Activated naive CD8-positive, alpha-beta T cell (primary cell): ENCODE measurements around the gene MRPS6.

Source experiments
- H3K27ac Mint-ChIP-seq: one replicate; pipeline ENCODE4 v1.8.0; 2021; ENCODE audit warnings: mixed read lengths
- H3K27me3 Mint-ChIP-seq: one replicate; pipeline ENCODE4 v1.8.0; 2021; ENCODE audit warnings: mixed read lengths
- H3K36me3 Mint-ChIP-seq: one replicate; pipeline ENCODE4 v1.8.0; 2021; ENCODE audit warnings: mixed read lengths
- H3K4me1 Mint-ChIP-seq: one replicate; pipeline ENCODE4 v1.8.0; 2021; ENCODE audit warnings: low read depth, mixed read lengths
- H3K4me3 Mint-ChIP-seq: one replicate; pipeline ENCODE4 v1.8.0; 2021; ENCODE audit warnings: mild to moderate bottlenecking, mixed read lengths
- H3K9me3 Mint-ChIP-seq: one replicate; pipeline ENCODE4 v1.8.0; 2021; ENCODE audit warnings: low read depth, mixed read lengths

The MRPS6 gene

DNA sequence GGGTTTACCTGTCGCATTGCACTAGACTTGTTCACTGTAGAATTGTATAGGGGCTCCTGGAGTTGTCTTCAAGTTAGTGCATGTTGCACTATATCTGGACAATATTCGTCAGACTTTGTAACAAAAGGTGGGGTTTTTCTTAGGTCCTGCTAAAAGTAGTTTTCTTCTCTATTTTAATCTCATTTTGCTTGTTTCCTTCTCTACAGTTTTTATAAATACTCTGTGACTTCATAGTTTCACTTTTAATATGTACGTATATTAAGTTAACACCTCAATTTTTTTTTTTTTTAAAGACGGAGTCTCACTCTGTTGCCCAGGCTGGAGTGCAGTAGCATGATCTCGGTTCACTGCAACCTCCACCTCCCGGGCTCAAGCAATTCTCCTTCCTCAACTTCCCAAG is 26.5 kb upstream of the MRPS6 start:
- H3K9me3 Mint-ChIP-seq, result no peaks in the 10 kb centered on the region
- H3K27me3 Mint-ChIP-seq, result no peaks in the 10 kb centered on the region
- H3K4me1 Mint-ChIP-seq, result peaks cover 3% of the 10 kb centered on the region
- no peaks in the 10 kb centered on the region for H3K36me3 Mint-ChIP-seq
- no peak overlapping the region for H3K27ac Mint-ChIP-seq
- no peak overlapping the region for H3K4me3 Mint-ChIP-seq

DNA sequence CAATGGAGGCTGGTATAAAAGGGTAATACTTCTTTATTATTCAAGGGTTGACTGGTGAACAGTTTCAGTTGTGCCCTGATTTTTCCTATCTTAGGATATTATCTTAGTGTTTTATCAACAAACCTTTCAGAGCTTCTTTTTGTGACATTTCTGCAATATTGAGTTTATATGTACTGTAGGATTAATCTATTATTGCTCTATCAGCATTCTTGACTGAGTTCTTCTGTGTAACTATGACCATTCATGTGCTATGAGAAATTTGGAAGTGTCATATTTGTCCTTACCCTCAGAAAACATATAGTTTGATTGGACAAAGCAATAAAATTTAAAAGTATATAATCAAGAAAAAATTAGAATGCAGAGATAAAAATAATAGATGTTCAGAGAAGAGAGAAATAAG is 25.5 kb upstream of the MRPS6 start:
- Mint-ChIP-seq H3K4me1 (peaks cover 3% of the 10 kb centered on the region), H3K9me3 (no peaks in the 10 kb centered on the region), H3K36me3 (no peaks in the 10 kb centered on the region), H3K27ac (no peak overlapping the region), H3K27me3 (no peaks in the 10 kb centered on the region), H3K4me3 (no peak overlapping the region)

DNA sequence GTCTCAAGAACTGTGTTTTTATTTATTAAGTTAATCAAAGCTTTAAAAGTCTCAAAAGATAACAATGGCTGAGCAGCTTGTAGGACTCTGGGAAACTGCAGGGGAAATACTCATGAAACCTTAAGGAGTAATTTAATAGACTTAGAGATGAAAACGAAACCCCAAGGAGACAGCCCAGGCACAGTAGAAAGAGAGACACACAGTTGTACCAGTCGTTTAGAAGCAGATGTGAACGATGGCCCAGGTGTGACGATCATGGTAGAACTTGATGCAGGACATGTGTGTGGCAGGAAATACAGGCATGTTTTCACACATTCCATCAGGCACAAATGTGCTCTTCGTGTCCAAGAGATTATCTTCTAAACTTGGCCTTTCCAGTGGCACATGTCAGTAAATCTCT is 21.2 kb upstream of the MRPS6 start:
- no peaks in the 10 kb centered on the region for H3K27me3 Mint-ChIP-seq
- no peak overlapping the region for H3K27ac Mint-ChIP-seq
- no peak overlapping the region for H3K4me3 Mint-ChIP-seq
- peaks cover 3% of the 10 kb centered on the region for H3K4me1 Mint-ChIP-seq
- no peaks in the 10 kb centered on the region for H3K36me3 Mint-ChIP-seq
- H3K9me3 Mint-ChIP-seq, result no peaks in the 10 kb centered on the region

DNA sequence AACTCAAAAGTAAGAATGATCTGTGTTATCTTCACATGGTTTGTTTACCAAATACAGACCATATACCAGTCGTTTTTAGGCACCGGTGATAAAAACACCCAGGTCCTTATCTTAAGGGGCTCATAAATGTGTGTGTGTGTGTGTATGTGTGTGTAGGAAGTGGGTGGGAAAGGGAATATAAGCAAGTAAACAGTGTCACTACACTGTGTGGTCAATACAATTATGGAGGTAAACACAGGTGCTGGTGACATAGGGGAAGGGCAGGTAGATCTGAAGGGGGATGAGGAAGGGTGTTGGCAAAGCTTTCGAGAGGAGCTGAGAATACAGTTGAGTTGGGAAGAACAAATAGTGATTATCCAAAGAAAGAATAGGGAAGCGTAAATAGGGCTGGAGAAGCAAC is 19.1 kb upstream of the MRPS6 start:
- H3K4me3 Mint-ChIP-seq, result no peak overlapping the region
- no peaks in the 10 kb centered on the region for H3K9me3 Mint-ChIP-seq
- H3K27ac Mint-ChIP-seq, result no peak overlapping the region
- H3K27me3 Mint-ChIP-seq, result no peaks in the 10 kb centered on the region
- no peaks in the 10 kb centered on the region for H3K36me3 Mint-ChIP-seq
- H3K4me1 Mint-ChIP-seq, result peaks cover 3% of the 10 kb centered on the region

DNA sequence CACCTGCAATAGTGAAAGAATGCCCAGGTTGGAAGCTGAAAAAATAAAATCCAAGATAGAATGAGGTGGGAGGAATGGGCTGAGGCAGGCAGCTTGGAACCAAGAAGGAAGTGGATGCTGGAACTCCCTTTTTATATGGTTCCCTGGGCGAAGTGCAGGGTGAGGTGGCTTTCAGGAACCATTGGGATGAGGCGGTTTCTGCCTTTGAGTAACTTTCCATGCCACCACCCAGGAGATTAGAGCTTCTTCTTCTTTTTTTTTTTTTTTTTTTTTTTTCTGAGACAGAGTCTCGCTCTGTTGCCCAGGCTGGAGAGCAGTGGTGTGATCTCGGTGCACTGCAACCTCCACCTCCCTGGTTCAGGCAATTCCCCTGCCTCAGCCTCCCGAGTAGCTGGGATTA is 17.8 kb upstream of the MRPS6 start:
- H3K4me3 Mint-ChIP-seq, result no peak overlapping the region
- H3K27me3 Mint-ChIP-seq, result no peaks in the 10 kb centered on the region
- no peaks in the 10 kb centered on the region for H3K9me3 Mint-ChIP-seq
- no peak overlapping the region for H3K27ac Mint-ChIP-seq
- H3K4me1 Mint-ChIP-seq, result peaks cover 3% of the 10 kb centered on the region
- no peaks in the 10 kb centered on the region for H3K36me3 Mint-ChIP-seq

DNA sequence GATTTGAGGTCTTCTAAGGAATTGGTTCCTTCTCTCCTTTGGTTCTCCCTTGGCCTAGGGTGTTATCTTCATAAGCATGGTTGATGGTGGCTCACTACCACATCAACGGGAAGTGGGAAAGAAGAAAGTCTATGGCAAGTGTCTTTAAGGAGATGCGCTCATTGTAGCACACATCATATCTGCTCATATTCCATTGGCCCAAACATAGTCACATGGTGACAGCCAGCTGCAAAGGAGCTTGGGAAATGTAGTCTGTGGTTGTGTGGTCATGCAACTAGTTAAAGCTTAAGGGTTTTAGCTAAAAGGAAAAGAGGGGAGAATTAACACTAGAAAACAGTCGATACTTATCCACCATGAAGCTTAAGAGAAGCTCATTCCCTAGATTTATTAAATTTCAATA is 11.4 kb upstream of the MRPS6 start:
- Mint-ChIP-seq H3K27ac (no peak overlapping the region), H3K4me1 (no peaks in the 10 kb centered on the region), H3K4me3 (no peak overlapping the region), H3K27me3 (no peaks in the 10 kb centered on the region), H3K9me3 (no peaks in the 10 kb centered on the region), H3K36me3 (no peaks in the 10 kb centered on the region)

DNA sequence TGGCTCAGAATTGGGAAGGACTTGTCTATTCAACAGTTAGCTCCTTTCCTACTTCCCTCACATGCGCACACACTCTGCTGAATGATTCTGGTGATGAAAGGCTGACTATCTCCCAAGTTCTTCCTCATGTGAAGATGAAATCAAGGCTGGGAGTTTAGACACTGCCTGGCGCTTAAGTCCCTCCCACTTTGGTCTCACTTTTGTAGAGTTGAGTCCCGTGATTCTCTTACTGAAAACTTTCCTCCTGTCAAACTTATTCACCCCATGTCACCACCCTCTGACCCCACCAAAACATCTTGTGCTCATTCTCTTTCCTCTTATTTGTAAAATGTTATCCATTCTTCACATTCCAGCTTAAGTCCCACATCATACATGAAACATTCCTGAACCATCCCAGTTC is 8.4 kb upstream of the MRPS6 start:
- Mint-ChIP-seq H3K9me3 (no peaks in the 10 kb centered on the region), H3K27me3 (no peaks in the 10 kb centered on the region), H3K4me1 (no peaks in the 10 kb centered on the region), H3K4me3 (no peak overlapping the region), H3K27ac (no peak overlapping the region), H3K36me3 (no peaks in the 10 kb centered on the region)

DNA sequence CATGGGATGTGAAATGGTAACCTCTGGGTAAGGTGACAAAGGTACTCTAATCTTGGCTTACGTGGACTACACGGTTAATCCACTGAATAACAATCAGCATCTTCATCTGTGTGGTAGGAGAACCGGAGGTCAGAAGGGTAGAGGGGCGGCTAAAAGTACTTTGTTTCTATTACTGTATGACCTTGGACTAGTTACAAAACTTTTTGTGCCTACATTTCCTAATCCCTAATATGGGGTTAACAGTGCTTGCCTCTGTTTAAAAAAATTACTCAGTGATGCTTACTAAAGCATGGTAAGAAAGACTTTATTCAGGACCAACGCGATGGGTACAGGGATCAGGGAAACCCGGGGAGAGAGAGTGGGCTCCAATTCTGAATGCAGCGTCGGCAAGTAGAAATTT is 1.7 kb upstream of the MRPS6 start:
- peaks cover 14% of the 10 kb centered on the region for H3K36me3 Mint-ChIP-seq
- no peaks in the 10 kb centered on the region for H3K27me3 Mint-ChIP-seq
- peaks cover 32% of the 10 kb centered on the region for H3K4me1 Mint-ChIP-seq
- no peaks in the 10 kb centered on the region for H3K9me3 Mint-ChIP-seq
- peak overlapping the region; percentile 91 for H3K27ac Mint-ChIP-seq
- H3K4me3 Mint-ChIP-seq, result peak overlapping the region; percentile 87

DNA sequence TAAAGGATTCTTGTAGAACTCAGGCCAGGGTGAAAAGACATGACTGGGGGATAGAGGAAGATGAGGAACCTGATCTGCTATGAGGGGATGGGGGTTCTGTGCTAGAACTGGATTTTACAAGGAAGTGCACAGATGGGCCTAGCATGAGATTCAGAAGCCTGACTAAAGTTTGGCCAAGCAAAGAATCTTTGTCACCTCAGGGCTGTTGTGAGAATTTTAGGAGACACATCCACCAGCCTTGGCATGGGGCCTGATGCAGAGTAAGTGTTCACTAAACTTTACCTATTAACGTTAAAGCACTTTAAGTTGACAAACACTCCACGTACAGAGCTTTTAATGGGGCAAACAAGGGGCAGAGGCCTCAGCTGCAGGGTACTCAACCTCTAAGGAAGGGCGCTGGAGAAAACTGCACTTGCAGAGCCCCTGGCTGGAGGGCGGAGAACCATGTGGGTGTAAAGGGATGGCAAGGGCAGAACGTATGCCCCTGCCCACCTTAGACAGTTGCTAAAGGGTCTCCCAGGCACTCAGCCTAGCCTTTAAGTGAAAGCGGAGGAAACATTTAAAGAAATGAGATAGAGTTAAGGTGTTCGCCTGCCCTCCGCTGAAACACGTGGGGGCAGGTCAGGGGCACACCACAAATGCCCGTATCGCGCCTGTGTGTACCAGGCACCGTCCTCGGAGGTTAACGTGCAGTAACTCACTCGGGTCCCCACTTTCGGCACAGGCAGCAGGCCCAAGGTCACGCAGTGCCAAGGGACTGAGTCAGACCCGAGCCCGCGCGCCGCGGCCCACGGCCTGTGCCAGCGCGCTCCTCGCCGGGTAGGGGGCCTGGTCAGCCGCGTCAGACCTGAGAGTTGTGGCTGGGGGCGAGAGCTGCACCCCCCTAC is 990 bp upstream of the MRPS6 start:
- peak overlapping the region; percentile 91 for H3K27ac Mint-ChIP-seq
- peaks cover 18% of the 10 kb centered on the region for H3K36me3 Mint-ChIP-seq
- no peaks in the 10 kb centered on the region for H3K9me3 Mint-ChIP-seq
- no peaks in the 10 kb centered on the region for H3K27me3 Mint-ChIP-seq
- peak overlapping the region; percentile 87 for H3K4me3 Mint-ChIP-seq
- peaks cover 39% of the 10 kb centered on the region for H3K4me1 Mint-ChIP-seq

DNA sequence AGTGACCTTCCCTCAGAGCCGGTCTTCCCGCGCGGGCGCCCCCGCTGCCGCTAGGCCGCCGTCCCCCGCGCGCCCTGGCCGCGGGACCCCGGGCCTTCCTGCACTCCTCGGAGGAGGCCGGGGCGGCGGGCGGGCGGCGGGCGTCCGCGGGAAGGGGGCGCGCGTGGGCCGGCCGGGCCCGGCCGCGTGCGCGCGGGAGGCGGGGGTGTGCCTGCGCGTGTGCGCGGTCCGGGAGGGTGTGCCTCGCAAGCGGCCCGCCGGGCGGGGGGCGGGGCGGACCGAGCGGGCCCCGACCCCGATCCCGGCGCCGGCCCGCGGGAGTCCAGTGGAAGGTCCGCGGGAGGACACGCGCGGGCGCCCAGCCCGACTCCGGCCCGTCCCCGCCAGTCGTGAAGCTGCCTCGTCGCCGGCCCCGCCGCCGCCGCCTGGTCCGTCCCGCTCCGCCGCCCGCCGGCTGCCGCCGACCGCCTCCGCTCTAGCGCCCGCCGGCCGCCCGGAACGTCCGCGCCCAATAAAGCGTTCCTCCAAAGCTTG is 438 bp downstream of the MRPS6 start:
- peak overlapping the region; percentile 87 for H3K4me3 Mint-ChIP-seq
- no peaks in the 10 kb centered on the region for H3K9me3 Mint-ChIP-seq
- H3K4me1 Mint-ChIP-seq, result peaks cover 52% of the 10 kb centered on the region
- peaks cover 20% of the 10 kb centered on the region for H3K36me3 Mint-ChIP-seq
- H3K27me3 Mint-ChIP-seq, result no peaks in the 10 kb centered on the region
- H3K27ac Mint-ChIP-seq, result peak overlapping the region; percentile 95

DNA sequence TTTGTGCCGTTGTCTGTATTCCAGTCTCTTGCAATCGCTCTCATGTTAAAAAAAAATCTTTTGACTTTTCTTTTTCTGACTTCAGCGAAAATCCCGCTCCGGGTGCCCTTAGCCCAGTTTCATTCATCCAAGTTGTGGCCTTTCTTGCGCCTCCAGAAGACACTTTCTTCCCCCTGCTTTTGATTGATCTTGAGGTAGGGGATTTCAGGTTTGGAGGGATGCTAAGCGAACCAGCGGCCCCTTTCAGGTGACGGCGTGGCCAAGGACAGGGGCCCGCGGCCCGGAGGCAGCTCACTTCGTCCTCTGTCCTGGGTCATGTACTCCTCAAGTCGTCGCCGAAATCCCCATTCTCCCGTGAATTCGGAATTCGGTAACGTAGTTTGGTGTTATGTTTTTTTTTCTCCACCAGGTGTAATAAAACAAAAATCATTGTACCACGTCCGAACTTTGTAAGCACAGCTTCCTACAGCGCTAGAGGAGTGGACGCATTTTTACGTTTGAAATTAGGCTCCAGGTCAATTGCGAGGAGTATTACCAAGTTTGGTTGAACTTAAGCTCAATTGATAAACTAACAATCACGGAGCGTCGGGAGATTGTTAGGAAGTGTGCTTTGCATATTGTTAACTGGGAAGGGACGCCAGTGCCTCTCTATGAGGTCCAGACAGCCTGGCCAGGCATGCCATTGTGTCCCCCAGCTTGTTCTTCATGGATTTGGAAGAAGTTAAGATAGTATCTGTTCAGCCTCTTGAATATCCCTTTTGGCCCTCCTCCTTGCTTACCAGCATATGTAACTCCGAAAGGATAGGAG is 1.1 kb downstream of the MRPS6 start:
- H3K4me1 Mint-ChIP-seq, result peaks cover 58% of the 10 kb centered on the region

DNA sequence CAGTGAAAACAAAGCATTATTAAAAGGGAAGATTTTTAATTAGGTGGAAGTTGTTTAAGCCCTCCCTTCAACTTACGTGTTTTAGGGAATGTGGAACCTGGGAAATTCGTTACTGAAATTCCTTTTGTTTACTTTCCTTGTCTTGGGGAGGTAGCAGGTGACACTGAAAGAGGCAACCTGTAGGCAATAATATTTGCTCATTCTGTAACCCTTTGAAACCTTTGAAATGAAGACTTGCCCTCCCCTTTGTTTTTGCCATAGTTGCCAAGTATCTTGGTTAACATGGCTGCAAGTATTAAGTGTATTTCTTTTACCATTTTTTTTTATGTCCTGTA is 1.7 kb downstream of the MRPS6 start:
- Mint-ChIP-seq H3K36me3 (peaks cover 25% of the 10 kb centered on the region), H3K4me1 (peaks cover 58% of the 10 kb centered on the region), H3K9me3 (no peaks in the 10 kb centered on the region), H3K4me3 (peak overlapping the region; percentile 87), H3K27ac (peak overlapping the region; percentile 95), H3K27me3 (no peaks in the 10 kb centered on the region)

More for the DNA sequence above, 1.1 kb downstream of the MRPS6 start:
- no peaks in the 10 kb centered on the region for H3K9me3 Mint-ChIP-seq
- peak overlapping the region; percentile 87 for H3K4me3 Mint-ChIP-seq
- peaks cover 20% of the 10 kb centered on the region for H3K36me3 Mint-ChIP-seq
- peak overlapping the region; percentile 95 for H3K27ac Mint-ChIP-seq
- H3K27me3 Mint-ChIP-seq, result no peaks in the 10 kb centered on the region

DNA sequence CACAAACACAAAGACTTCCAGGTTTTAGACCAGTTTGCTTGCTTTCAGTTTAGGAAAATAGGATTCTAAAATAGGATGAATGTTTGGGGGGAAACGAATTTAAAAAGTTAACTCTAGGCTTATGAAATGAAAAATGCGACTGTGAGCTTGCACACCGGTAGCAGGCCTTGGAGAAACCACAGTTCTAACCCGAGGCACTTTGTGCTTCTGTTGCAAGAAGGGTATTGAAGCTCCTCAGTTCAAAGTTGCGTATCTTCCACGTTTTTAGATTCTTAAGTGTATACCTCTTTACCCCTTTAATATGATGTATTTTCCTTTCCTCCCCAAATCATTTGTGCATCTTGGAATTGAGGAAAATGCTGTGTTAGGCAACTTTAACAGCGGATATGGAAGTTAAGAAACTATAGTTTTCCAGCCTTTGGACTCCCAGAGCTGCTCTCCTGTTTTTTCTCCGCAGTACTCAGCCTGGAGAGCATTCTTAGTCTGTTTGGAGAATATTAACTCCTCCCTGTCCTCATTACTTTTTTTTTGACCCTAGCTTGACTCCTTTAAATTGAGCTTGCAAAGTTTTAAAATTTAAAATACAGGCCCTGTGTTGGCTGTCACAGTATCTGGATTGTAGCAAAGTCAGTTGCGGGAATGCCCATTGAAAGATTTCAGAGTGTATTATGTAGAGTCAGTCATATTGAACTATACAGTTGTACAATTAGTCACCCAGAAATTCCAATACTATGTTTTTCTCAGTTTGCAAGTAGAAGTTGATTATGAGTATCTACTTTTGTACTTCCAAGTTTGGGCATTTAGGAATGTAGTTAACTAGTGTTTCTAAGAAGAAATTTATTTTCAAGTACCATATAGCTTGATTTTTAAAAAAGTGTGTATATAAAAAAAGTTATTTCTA is 2.6 kb downstream of the MRPS6 start:
- Mint-ChIP-seq H3K4me1 (peaks cover 58% of the 10 kb centered on the region), H3K27me3 (no peaks in the 10 kb centered on the region), H3K9me3 (no peaks in the 10 kb centered on the region), H3K36me3 (peaks cover 34% of the 10 kb centered on the region), H3K27ac (peak overlapping the region; percentile 95), H3K4me3 (peak overlapping the region; percentile 87)

DNA sequence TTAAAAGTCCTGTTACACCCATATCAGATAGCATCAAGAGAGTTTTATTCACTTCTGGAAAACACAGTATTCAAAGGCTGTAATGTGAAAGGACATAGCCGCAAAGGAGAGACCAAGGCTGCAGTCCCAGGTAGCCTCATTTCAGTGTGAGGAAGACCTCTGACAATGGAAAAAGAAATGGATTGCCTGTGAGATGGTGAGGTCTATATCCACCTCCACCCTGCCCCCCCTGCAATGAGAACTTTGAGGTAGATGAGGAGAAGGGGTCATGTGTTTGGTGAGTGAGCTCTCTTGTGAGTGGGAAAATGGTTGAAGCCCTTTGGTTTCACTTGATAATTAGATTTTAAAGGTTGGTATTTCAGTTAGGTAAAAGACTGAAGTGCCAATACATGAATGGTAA is 3.5 kb downstream of the MRPS6 start:
- Mint-ChIP-seq H3K4me1 (peaks cover 57% of the 10 kb centered on the region), H3K27me3 (no peaks in the 10 kb centered on the region), H3K9me3 (no peaks in the 10 kb centered on the region), H3K36me3 (peaks cover 34% of the 10 kb centered on the region), H3K4me3 (peak overlapping the region; percentile 87), H3K27ac (peak overlapping the region; percentile 95)
